ENCODE data around the gene PGPEP1. TPM values are rescaled to one million over a fixed set of nuclear protein-coding genes. Genes with fewer than 3 reads are reported as not detected.

Gene PGPEP1
- total and polyA plus RNA-seq, 10 of the 15 experiments (the other 5 are each of a cell fraction or from before 2014, with no cell fraction given) = 13.8 to 39.4 (median 17.0) TPM

- RAD21 ChIA-PET (ENCODE audit: unreplicated experiment) = interaction anchor here (0.5 to 6.5 kb wide), 7 partner anchors 23 to 142 kb away, joined by 3 to 63 read pairs (median 13); no protein-coding TSS in a partner anchor
- no peaks in the 10 kb centered on the region for H4K20me1 ChIP-seq (ENCODE audit: control insufficient read depth, insufficient read depth)
- BruUV-seq (replicated peaks) = no TSS peak
- POLR2A ChIA-PET = interaction anchor here (0.5 to 2.4 kb wide), 4 partner anchors 66 to 390 kb away, joined by 3 to 11 read pairs (median 4); partner anchors contain the start of gene JUND
- CTCF ChIA-PET = interaction anchor here (0.7 to 8.8 kb wide), 15 partner anchors 11 to 249 kb away, joined by 3 to 144 read pairs (median 10); partner anchors contain the start of genes GDF15, JUND and LSM4
- DNase-seq (ENCODE audit: low read depth, low spot score) = no peak
- no peak overlapping the region for H3K27ac ChIP-seq (ENCODE audit: control insufficient read depth, insufficient read depth)
- no peak for ATAC-seq
- H3K27me3 ChIP-seq (replicated peaks in 1 of 2; ENCODE audit: control insufficient read depth in 2 of 2, insufficient read depth in 2 of 2, low read length in 1 of 2) = no peaks in the 10 kb centered on the region
- TF ChIP-seq POLR2AphosphoS5 (IDR thresholded peaks at IDR 0.05; ENCODE audit: low read length) (no peak), SMAD1 (IDR thresholded peaks at IDR 0.05; ENCODE audit: low read depth, partially characterized antibody) (no peak)
- no peak overlapping the region for H2AFZ ChIP-seq (ENCODE audit: control insufficient read depth, low read depth, low read length)
- H3K4me2 ChIP-seq (ENCODE audit: control insufficient read depth, insufficient read depth) = no peak overlapping the region
- H3K9ac ChIP-seq (ENCODE audit: control insufficient read depth, insufficient read depth, low read length) = no peak overlapping the region
- H3K36me3 ChIP-seq (ENCODE audit: control insufficient read depth in 2 of 2, insufficient read depth in 2 of 2, low read length in 1 of 2) = no peaks in the 10 kb centered on the region
- H3K79me2 ChIP-seq (ENCODE audit: control insufficient read depth, insufficient read depth, low read length) = no peaks in the 10 kb centered on the region
- H3K4me1 ChIP-seq (ENCODE audit: control insufficient read depth, insufficient read depth, low read length) = peaks cover 46% of the 10 kb centered on the region
- no peaks in the 10 kb centered on the region for H3K9me3 ChIP-seq (replicated peaks; ENCODE audit: control insufficient read depth, insufficient read depth, low read length)
- intact Hi-C loops (cut with micrococcal nuclease; ENCODE audit: unreplicated experiment) = loop anchor here (10.0 kb wide), 1 partner anchor 208 kb away; the partner anchor contains the start of gene RAB3A
- in situ Hi-C loops (cut with MboI) = no loop called here
- H3K4me3 ChIP-seq = no peak overlapping the region
- 44% methylated on average over 11 of the region's 16 CpGs for WGBS (ENCODE audit: insufficient coverage, insufficient replicate concordance, low lambda C conversion rate, missing lambda C conversion rate)
- FAIRE-seq = no peak
- SMC1A ChIA-PET (ENCODE audit: uncharacterized antibody, unreplicated experiment) = interaction anchor here (1.1 to 6.6 kb wide), 4 partner anchors 11 to 133 kb away, joined by 4 to 60 read pairs (median 22); no protein-coding TSS in a partner anchor
Measured at GRCh38 chr19:18412610-18413239, 72.3 kb downstream of the PGPEP1 start.

DNA sequence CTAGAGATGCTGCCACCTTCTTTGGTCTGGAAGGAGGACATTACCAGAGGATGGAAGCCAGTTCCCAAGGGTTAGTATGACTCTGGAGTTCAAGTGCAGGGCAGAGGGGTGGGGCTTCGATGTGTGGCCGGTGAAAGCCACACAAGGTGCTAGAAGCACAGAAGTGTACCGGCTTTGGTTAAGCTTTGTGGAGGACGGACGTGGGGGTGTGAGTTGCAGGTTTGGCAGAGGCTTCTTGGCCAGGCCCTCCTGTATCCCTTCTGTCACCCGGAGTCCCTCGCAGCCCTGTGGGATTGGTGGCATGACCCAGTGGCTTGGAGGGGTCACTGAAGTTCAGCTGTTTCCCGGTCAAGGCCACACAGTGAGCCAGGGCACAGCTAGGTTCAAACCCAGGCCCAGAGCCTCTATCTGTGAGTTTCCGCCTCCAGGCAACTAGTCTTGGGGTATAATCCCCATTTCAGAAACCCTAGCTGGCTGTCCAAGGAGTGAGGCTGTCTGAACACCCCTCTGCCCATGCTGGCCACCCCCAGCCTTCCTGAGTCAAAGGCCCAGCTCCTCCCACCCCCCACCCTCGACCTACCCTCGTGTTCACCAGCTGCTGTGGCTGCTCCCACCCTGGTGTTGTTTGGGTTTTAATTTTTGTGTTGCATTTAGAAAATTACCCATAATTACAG, 74.2 kb downstream of the PGPEP1 start:
- FAIRE-seq (peak; percentile 88), DNase-seq (ENCODE audit: low read depth, low spot score) (no peak), ATAC-seq (peak; percentile 20)
- no TSS peak for BruUV-seq (replicated peaks)
- in situ Hi-C loops (cut with MboI) (no loop called here), intact Hi-C loops (cut with micrococcal nuclease; ENCODE audit: unreplicated experiment) (loop anchor here (10.0 kb wide), 1 partner anchor 210 kb away; the partner anchor contains the start of gene RAB3A)
- no peaks in the 10 kb centered on the region for H3K9me3 ChIP-seq (replicated peaks; ENCODE audit: control insufficient read depth, insufficient read depth, low read length)
- peak overlapping the region; percentile 34 for H2AFZ ChIP-seq (ENCODE audit: control insufficient read depth, low read depth, low read length)
- peak overlapping the region; percentile 66 for H3K27ac ChIP-seq (ENCODE audit: control insufficient read depth, insufficient read depth)
- whole genome bisulfite sequencing (ENCODE audit: insufficient coverage, insufficient replicate concordance, low lambda C conversion rate, missing lambda C conversion rate) = 15% methylated on average over 11 of the region's 11 CpGs
- ChIA-PET CTCF (interaction anchor here (0.8 to 8.8 kb wide), 19 partner anchors 13 to 254 kb away, joined by 3 to 88 read pairs (median 6); partner anchors contain the start of genes GDF15 and JUND), SMC1A (ENCODE audit: uncharacterized antibody, unreplicated experiment) (interaction anchor here (0.6 to 6.6 kb wide), 11 partner anchors 13 to 135 kb away, joined by 3 to 60 read pairs (median 4); no protein-coding TSS in a partner anchor), POLR2A (interaction anchor here (0.5 to 2.0 kb wide), 8 partner anchors 11 to 134 kb away, joined by 3 to 26 read pairs (median 3); partner anchors contain the start of genes JUND and LSM4), RAD21 (ENCODE audit: unreplicated experiment) (interaction anchor here (0.9 to 6.5 kb wide), 15 partner anchors 13 to 302 kb away, joined by 3 to 63 read pairs (median 4); partner anchors contain the start of gene GDF15)
- H3K9ac ChIP-seq (ENCODE audit: control insufficient read depth, insufficient read depth, low read length) = peak overlapping the region; percentile 51
- no peaks in the 10 kb centered on the region for H3K36me3 ChIP-seq (ENCODE audit: control insufficient read depth in 2 of 2, insufficient read depth in 2 of 2, low read length in 1 of 2)
- H3K4me2 ChIP-seq (ENCODE audit: control insufficient read depth, insufficient read depth) = peak overlapping the region; percentile 56
- peaks cover 5% of the 10 kb centered on the region for H3K79me2 ChIP-seq (ENCODE audit: control insufficient read depth, insufficient read depth, low read length)
- no peaks in the 10 kb centered on the region for H4K20me1 ChIP-seq (ENCODE audit: control insufficient read depth, insufficient read depth)
- H3K4me1 ChIP-seq (ENCODE audit: control insufficient read depth, insufficient read depth, low read length) = peaks cover 47% of the 10 kb centered on the region
- H3K27me3 ChIP-seq (replicated peaks in 1 of 2; ENCODE audit: control insufficient read depth in 2 of 2, insufficient read depth in 2 of 2, low read length in 1 of 2) = no peaks in the 10 kb centered on the region
- H3K4me3 ChIP-seq = peak overlapping the region; percentile 59; the same call in 1 of the 2 replicates
- TF ChIP-seq, protein P1, sequence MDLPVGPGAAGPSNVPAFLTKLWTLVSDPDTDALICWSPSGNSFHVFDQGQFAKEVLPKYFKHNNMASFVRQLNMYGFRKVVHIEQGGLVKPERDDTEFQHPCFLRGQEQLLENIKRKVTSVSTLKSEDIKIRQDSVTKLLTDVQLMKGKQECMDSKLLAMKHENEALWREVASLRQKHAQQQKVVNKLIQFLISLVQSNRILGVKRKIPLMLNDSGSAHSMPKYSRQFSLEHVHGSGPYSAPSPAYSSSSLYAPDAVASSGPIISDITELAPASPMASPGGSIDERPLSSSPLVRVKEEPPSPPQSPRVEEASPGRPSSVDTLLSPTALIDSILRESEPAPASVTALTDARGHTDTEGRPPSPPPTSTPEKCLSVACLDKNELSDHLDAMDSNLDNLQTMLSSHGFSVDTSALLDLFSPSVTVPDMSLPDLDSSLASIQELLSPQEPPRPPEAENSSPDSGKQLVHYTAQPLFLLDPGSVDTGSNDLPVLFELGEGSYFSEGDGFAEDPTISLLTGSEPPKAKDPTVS (IDR thresholded peaks at IDR 0.05; ENCODE audit: low read depth, low read length) = no peak
- TF ChIP-seq TCF12 (IDR thresholded peaks at IDR 0.05; ENCODE audit: low read depth, low read length) (no peak), MLLT1 (IDR thresholded peaks at IDR 0.05) (peak; percentile 24; the same call in 1 of the 2 replicates), ETV6 (conservative IDR thresholded peaks at IDR 0.05 in 1 of 2, IDR thresholded peaks at IDR 0.05 in 1 of 2; ENCODE audit: borderline replicate concordance in 1 of 2, low read depth in 1 of 2) (no peak), SMAD1 (IDR thresholded peaks at IDR 0.05; ENCODE audit: low read depth, partially characterized antibody) (no peak), ZNF217 (IDR thresholded peaks at IDR 0.05) (no peak)
- TF ChIP-seq, protein P2, sequence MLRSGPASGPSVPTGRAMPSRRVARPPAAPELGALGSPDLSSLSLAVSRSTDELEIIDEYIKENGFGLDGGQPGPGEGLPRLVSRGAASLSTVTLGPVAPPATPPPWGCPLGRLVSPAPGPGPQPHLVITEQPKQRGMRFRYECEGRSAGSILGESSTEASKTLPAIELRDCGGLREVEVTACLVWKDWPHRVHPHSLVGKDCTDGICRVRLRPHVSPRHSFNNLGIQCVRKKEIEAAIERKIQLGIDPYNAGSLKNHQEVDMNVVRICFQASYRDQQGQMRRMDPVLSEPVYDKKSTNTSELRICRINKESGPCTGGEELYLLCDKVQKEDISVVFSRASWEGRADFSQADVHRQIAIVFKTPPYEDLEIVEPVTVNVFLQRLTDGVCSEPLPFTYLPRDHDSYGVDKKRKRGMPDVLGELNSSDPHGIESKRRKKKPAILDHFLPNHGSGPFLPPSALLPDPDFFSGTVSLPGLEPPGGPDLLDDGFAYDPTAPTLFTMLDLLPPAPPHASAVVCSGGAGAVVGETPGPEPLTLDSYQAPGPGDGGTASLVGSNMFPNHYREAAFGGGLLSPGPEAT (IDR thresholded peaks at IDR 0.05; ENCODE audit: low read depth) = no peak
